Measurements from ENCODE around the gene GAS6. TPM values are rescaled to one million over a fixed set of nuclear protein-coding genes. Genes with fewer than 3 reads are reported as not detected.
A peak's percentile ranks its signal among the peaks of the same experiment; 100 is the strongest.
"Not testable (repeated sequence)": the region's sequence is repeated elsewhere in the genome, so short reads cannot be mapped to it uniquely, and the experiment has no call there.

Gene GAS6
- total RNA-seq = 172 and 216 TPM in 2 replicates

GRCh38 chr13:113863524-113864272, at the start of gene GAS6:
GAS6 (minus strand) TSS chr13:113864076; CDS start chr13:113863920, 156 bp downstream.
- no peak for TF ChIP-seq CTCF (IDR thresholded peaks at IDR 0.05; ENCODE audit: insufficient read depth, low read depth, low read length)
- peak within 1 kb of the TSS; percentile 88 for H3K4me3 ChIP-seq (ENCODE audit: low read depth, low read length)
- DNase-seq (ENCODE audit: low read depth) = peak; percentile 54

- not testable (repeated sequence) for H3K4me3 ChIP-seq (ENCODE audit: low read depth, low read length); DNase-seq (ENCODE audit: low read depth)
Measured at GRCh38 chr13:113913408-113913807, 49.5 kb upstream of the GAS6 start.

- no peak for TF ChIP-seq CTCF (IDR thresholded peaks at IDR 0.05; ENCODE audit: insufficient read depth, low read depth, low read length)
- DNase-seq (ENCODE audit: low read depth) = no peak
- H3K4me3 ChIP-seq (ENCODE audit: low read depth, low read length) = no peak overlapping the region
Measured at GRCh38 chr13:113912596-113912995, 48.7 kb upstream of the GAS6 start.

- peak; percentile 87 for DNase-seq (ENCODE audit: low read depth)
- no peak for TF ChIP-seq CTCF (IDR thresholded peaks at IDR 0.05; ENCODE audit: insufficient read depth, low read depth, low read length)
- H3K4me3 ChIP-seq (ENCODE audit: low read depth, low read length) = peak overlapping the region; percentile 32
Measured at GRCh38 chr13:113907635-113908617, 44.0 kb upstream of the GAS6 start.

GRCh38 chr13:113906571-113906970, 42.7 kb upstream of the GAS6 start:
- no peak for DNase-seq (ENCODE audit: low read depth)
- no peak for TF ChIP-seq CTCF (IDR thresholded peaks at IDR 0.05; ENCODE audit: insufficient read depth, low read depth, low read length)
- H3K4me3 ChIP-seq (ENCODE audit: low read depth, low read length) = no peak overlapping the region

GRCh38 chr13:113905942-113906341, 42.1 kb upstream of the GAS6 start:
- no peak for TF ChIP-seq CTCF (IDR thresholded peaks at IDR 0.05; ENCODE audit: insufficient read depth, low read depth, low read length)
- H3K4me3 ChIP-seq (ENCODE audit: low read depth, low read length) = no peak overlapping the region
- DNase-seq (ENCODE audit: low read depth) = no peak

GRCh38 chr13:113905018-113905417, 41.1 kb upstream of the GAS6 start:
- no peak for DNase-seq (ENCODE audit: low read depth)
- TF ChIP-seq CTCF (IDR thresholded peaks at IDR 0.05; ENCODE audit: insufficient read depth, low read depth, low read length) = no peak
- no peak overlapping the region for H3K4me3 ChIP-seq (ENCODE audit: low read depth, low read length)
